Caco-2 (cell line): ENCODE measurements around the gene PECR. TPM values are rescaled to one million over a fixed set of nuclear protein-coding genes. Genes with fewer than 3 reads are reported as not detected.

ENCODE experiments used
- BruUV-seq: library from RNA; stranded (reverse); fragments of 400-500 nt; replicated peaks from 2 replicates; lab custom pipeline; 2021; lab: Mats Ljungman, UMichigan
- CTCF ChIA-PET: fragments of 300-600 bp; sonication (Branson Sonifier 250); formaldehyde crosslinking; loops from one replicate; lab custom pipeline; 2022; ENCODE audit warnings: antibody characterized with exemption; lab: Charles Lee
- POLR2A ChIA-PET: fragments of 300-600 bp; sonication (Branson Sonifier 250); formaldehyde crosslinking; loops from one replicate; lab custom pipeline; 2022; ENCODE audit warnings: antibody characterized with exemption; lab: Charles Lee
- DNase-seq, 2 experiments: peaks; one replicate each; pipeline versions ENCODE4 v3.0.0 to v3.0.0-alpha.2; 2020 to 2022
- H3K27me3 ChIP-seq: replicated peaks from 2 replicates; pipeline ENCODE4 v1.6.0; 2011; ENCODE audit warnings: low read length; ENCODE audit not compliant: control insufficient read depth, insufficient read depth
- H3K36me3 ChIP-seq: 2 replicates; pipeline ENCODE4 v1.5.1; 2011; ENCODE audit warnings: low read length; ENCODE audit not compliant: control insufficient read depth, insufficient read depth
- H3K4me1 ChIP-seq: fragments of 250-450 bp; sonication (Bioruptor Pico); 2 replicates; pipeline ENCODE4 v1.5.1; 2020; ENCODE audit warnings: mild to moderate bottlenecking
- H3K4me3 ChIP-seq: 2 replicates; pipeline ENCODE4 v1.5.1; 2011; ENCODE audit warnings: low read depth, mild to moderate bottlenecking, control low read depth, low read length
- H3K9me3 ChIP-seq: fragments of 250-450 bp; sonication (Bioruptor Pico); 2 replicates; pipeline ENCODE4 v1.5.1; 2020; ENCODE audit warnings: mild to moderate bottlenecking, moderate library complexity
- H3K27ac Mint-ChIP-seq: one replicate; pipeline ENCODE4 v1.8.0; 2022; ENCODE audit warnings: mixed read lengths; ENCODE audit not compliant: unreplicated experiment
- H3K27me3 Mint-ChIP-seq: one replicate; pipeline ENCODE4 v1.8.0; 2022; ENCODE audit warnings: mixed read lengths; ENCODE audit not compliant: insufficient read depth, unreplicated experiment
- H3K36me3 Mint-ChIP-seq: one replicate; pipeline ENCODE4 v1.8.0; 2022; ENCODE audit warnings: mild to moderate bottlenecking, mixed read lengths; ENCODE audit not compliant: insufficient read depth, unreplicated experiment
- H3K4me1 Mint-ChIP-seq: one replicate; pipeline ENCODE4 v1.8.0; 2022; ENCODE audit warnings: low read depth, mixed read lengths; ENCODE audit not compliant: unreplicated experiment
- H3K4me3 Mint-ChIP-seq: one replicate; pipeline ENCODE4 v1.8.0; 2022; ENCODE audit warnings: mild to moderate bottlenecking, moderate library complexity, mixed read lengths; ENCODE audit not compliant: unreplicated experiment
- H3K9me3 Mint-ChIP-seq: one replicate; pipeline ENCODE4 v1.8.0; 2022; ENCODE audit warnings: mixed read lengths; ENCODE audit not compliant: unreplicated experiment
- intact Hi-C: fragments of 100-400 bp; cut with micrococcal nuclease; formaldehyde crosslinking; loops from one replicate; pipeline ENCODE4 v1.10.0; 2022; ENCODE audit not compliant: unreplicated experiment
- total RNA-seq: library from RNA; stranded (reverse); gene quantifications from 2 replicates; pipeline ENCODE4 v1.2.3, GENCODE V29; 2022
- TF ChIP-seq, protein P1 (sequence below), 2 experiments: fragments of 200-600 bp in 1 of 2; IDR thresholded peaks; 1 replicate in 1 of 2; 2 replicates in 1 of 2; pipeline versions ENCODE4 v1.5.1 to v1.8.0; 2011 to 2022; ENCODE audit warnings: antibody characterized with exemption in 1 of 2, control low read depth in 1 of 2, inconsistent platforms in 1 of 2, low read depth in 1 of 2, low read length in 1 of 2, mild to moderate bottlenecking in 1 of 2, moderate library complexity in 1 of 2; ENCODE audit not compliant: insufficient read depth in 1 of 2, severe bottlenecking in 1 of 2, unreplicated experiment in 1 of 2

PECR gene
- total RNA-seq, 1 experiment from 2014 or later: 42.0 TPM

DNA sequence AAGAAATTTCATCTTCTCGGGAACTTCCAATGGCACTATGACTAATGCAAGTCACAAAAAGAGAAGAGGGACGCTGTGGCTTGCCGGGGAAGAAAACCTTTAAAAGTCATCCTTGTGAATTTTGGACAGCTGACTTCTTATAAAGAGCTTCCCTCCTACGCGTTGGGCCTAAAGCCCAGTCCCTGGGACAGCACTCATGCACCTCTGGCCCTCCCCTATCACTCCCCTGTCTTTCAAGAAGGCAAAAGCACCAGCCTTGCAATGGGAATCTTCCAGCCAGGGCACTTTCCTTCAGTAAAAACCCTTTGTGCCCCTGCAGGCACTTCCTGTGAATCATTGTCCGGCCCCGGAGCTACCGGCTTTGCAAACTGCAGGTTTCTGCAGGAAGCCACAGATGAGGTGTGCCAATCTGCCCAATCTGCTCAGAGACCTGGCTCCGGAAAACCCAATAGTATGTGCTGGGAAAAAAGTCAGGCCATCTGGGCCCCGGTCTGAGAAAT, 75.4 kb downstream of the PECR start:
- no peak overlapping the region for H3K27ac Mint-ChIP-seq
- no TSS peak for BruUV-seq
- no peak overlapping the region for H3K4me3 ChIP-seq
- no peak overlapping the region for H3K4me3 Mint-ChIP-seq
- peaks cover 15% of the 10 kb centered on the region for H3K36me3 Mint-ChIP-seq
- H3K9me3 Mint-ChIP-seq: no peaks in the 10 kb centered on the region
- H3K27me3 ChIP-seq: no peaks in the 10 kb centered on the region
- H3K4me1 Mint-ChIP-seq: peaks cover 35% of the 10 kb centered on the region
- H3K9me3 ChIP-seq: no peaks in the 10 kb centered on the region
- DNase-seq: no peak
- no peaks in the 10 kb centered on the region; the same call in 1 of the 2 replicates for H3K36me3 ChIP-seq
- TF ChIP-seq, protein P1, sequence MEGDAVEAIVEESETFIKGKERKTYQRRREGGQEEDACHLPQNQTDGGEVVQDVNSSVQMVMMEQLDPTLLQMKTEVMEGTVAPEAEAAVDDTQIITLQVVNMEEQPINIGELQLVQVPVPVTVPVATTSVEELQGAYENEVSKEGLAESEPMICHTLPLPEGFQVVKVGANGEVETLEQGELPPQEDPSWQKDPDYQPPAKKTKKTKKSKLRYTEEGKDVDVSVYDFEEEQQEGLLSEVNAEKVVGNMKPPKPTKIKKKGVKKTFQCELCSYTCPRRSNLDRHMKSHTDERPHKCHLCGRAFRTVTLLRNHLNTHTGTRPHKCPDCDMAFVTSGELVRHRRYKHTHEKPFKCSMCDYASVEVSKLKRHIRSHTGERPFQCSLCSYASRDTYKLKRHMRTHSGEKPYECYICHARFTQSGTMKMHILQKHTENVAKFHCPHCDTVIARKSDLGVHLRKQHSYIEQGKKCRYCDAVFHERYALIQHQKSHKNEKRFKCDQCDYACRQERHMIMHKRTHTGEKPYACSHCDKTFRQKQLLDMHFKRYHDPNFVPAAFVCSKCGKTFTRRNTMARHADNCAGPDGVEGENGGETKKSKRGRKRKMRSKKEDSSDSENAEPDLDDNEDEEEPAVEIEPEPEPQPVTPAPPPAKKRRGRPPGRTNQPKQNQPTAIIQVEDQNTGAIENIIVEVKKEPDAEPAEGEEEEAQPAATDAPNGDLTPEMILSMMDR (IDR thresholded peaks at IDR 0.05; ENCODE audit: insufficient read depth in 1 of 2, low read depth in 1 of 2, low read length in 1 of 2, severe bottlenecking in 1 of 2, unreplicated experiment in 1 of 2): no peak
- ChIA-PET POLR2A (no interaction called here), CTCF (interaction anchor here (0.6 kb wide), 1 partner anchor 18 kb away, joined by 3 read pairs; no protein-coding TSS in a partner anchor)
- intact Hi-C loops: no loop called here
- H3K4me1 ChIP-seq: peaks cover 3% of the 10 kb centered on the region
- H3K27me3 Mint-ChIP-seq: no peaks in the 10 kb centered on the region

DNA sequence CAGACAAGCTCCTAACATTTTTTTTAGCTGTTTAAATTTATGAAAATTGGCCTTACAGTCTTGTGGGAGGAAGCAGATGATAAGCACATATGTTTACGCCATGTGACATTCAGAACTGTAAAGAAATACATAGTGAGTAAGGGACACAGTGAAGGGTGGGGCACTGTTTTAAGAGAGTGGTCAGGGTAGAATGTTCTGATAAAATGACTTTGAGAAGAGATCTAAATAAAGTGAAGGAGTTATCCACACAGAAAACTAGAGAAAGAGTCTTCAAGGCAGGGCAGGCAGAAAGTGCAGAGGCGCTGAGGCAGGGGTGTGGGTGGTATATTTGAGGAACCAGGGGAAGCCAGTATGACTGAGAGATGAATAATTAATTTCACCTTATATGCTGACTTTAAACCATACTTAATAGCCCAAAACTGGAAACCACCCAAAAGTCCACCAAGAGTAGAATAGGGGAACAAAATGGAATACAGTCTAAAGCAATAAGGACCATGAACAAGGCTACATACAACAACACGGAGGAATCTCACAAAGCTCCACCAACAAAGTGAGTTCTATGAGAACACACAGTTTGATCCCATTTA, 76.8 kb downstream of the PECR start:
- intact Hi-C loops: no loop called here
- Histone ChIP-seq H3K36me3 (no peaks in the 10 kb centered on the region; the same call in 1 of the 2 replicates), H3K9me3 (no peaks in the 10 kb centered on the region), H3K27me3 (no peaks in the 10 kb centered on the region), H3K4me1 (no peaks in the 10 kb centered on the region), H3K4me3 (no peak overlapping the region)
- H3K4me1 Mint-ChIP-seq: peaks cover 28% of the 10 kb centered on the region
- H3K36me3 Mint-ChIP-seq: peaks cover 15% of the 10 kb centered on the region
- no TSS peak for BruUV-seq
- no peak overlapping the region for H3K27ac Mint-ChIP-seq
- TF ChIP-seq, protein P1 (IDR thresholded peaks at IDR 0.05; ENCODE audit: insufficient read depth in 1 of 2, low read depth in 1 of 2, low read length in 1 of 2, severe bottlenecking in 1 of 2, unreplicated experiment in 1 of 2): no peak
- no peaks in the 10 kb centered on the region for H3K27me3 Mint-ChIP-seq
- ChIA-PET POLR2A (no interaction called here), CTCF (interaction anchor here (0.6 kb wide), 1 partner anchor 136 kb away, joined by 4 read pairs; no protein-coding TSS in a partner anchor)
- no peaks in the 10 kb centered on the region for H3K9me3 Mint-ChIP-seq
- DNase-seq: no peak
- H3K4me3 Mint-ChIP-seq: no peak overlapping the region

DNA sequence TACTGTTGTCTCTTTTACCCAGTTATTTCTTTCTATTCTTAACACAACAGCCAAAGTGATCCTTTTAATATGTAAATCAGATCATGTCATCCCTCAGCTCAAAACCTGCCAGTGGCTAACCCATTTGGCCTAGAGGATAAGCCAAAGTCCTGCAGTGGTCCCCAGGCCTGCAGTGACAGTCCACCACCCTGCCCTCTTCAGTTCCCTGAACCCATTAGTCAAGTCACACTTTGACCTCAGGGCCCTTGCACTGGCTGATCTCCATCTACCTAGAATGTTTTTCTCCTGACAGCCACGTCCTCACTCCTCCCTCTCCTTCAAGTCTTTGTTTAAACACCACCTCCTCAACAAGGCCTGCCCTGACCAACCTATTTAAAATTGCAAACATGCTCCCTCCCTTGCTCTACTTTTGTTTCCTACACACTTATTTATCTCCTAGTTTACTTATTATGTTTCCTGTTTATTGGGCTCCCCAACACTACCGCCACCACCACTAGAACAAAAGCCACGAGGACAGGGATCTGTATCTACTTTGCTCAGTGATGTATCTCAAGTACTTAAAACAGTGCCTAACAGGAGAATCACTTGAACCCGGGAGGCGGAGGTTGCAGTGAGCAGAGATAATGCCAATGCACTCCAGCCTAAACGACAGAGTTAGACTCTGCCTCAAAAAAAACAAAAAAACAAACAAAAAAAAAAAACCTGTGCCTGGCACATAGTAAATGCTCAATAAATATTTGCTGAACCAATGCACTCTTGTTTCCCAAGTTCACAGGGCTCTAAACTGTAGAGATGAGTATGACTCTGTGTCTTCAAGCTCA, 77.5 kb downstream of the PECR start:
- POLR2A ChIA-PET: no interaction called here
- no peaks in the 10 kb centered on the region for H3K27me3 ChIP-seq
- TF ChIP-seq, protein P1 (IDR thresholded peaks at IDR 0.05; ENCODE audit: insufficient read depth in 1 of 2, low read depth in 1 of 2, low read length in 1 of 2, severe bottlenecking in 1 of 2, unreplicated experiment in 1 of 2): no peak
- no peak overlapping the region for H3K4me3 Mint-ChIP-seq
- no peaks in the 10 kb centered on the region for H3K4me1 ChIP-seq
- no peak overlapping the region for H3K4me3 ChIP-seq
- CTCF ChIA-PET: no interaction called here
- H3K9me3 ChIP-seq: no peaks in the 10 kb centered on the region
- H3K27me3 Mint-ChIP-seq: no peaks in the 10 kb centered on the region
- intact Hi-C loops: no loop called here
- peaks cover 15% of the 10 kb centered on the region for H3K36me3 Mint-ChIP-seq
- H3K36me3 ChIP-seq: no peaks in the 10 kb centered on the region; the same call in 1 of the 2 replicates
- DNase-seq: no peak
- no peaks in the 10 kb centered on the region for H3K9me3 Mint-ChIP-seq
- BruUV-seq: no TSS peak
- no peak overlapping the region for H3K27ac Mint-ChIP-seq
- H3K4me1 Mint-ChIP-seq: peaks cover 26% of the 10 kb centered on the region
